ENCODE data around the gene OR52E6. TPM values are rescaled to one million over a fixed set of nuclear protein-coding genes. Genes with fewer than 3 reads are reported as not detected.

OR52E6 gene
- total and polyA plus RNA-seq, 8 donors = not detected

- intact Hi-C loops (cut with DNase I; ENCODE audit: low total_unique reads) = no loop called here
- no peak for DNase-seq
- no peak overlapping the region for H3K4me3 ChIP-seq
- no peaks in the 10 kb centered on the region for H3K4me1 ChIP-seq
- no peaks in the 10 kb centered on the region for H3K36me3 ChIP-seq
- no peak overlapping the region for H3K27ac ChIP-seq
- no peaks in the 10 kb centered on the region for H3K27me3 ChIP-seq
- no peak for TF ChIP-seq POLR2AphosphoS5 (IDR thresholded peaks at IDR 0.05)
- H3K9me3 ChIP-seq = no peaks in the 10 kb centered on the region
Measured at GRCh38 chr11:5881756-5882155, 40.1 kb upstream of the OR52E6 start.

DNA sequence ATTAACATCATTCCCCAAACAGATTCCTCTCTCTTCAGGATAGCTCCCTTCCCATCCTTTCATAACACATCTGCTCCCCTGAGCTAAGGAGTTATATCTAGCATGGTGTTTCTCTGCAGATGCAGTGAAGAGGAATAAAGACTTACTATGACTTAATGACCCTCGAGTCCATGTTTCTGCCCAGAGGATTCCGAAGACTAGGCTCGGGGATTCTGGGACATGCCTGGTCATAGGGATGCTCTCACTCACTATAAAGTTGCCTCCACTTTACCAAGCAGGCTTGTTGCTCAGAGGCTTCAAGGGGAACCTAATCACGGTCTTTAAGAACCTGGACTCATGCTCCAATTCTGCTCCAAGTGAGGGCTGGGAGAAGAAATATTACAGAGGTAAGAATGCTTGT is 38.6 kb upstream of the OR52E6 start, which contains the start of gene OR52E4:
OR52E4 (plus strand) TSS at position 301 of the 400 bp plus-strand sequence. CDS start 3,664 bp downstream, outside the sequence.
- H3K4me1 ChIP-seq = no peaks in the 10 kb centered on the region
- WGBS, 5 donors = 50 to 78% (median 71%) methylated on average over 2 to 4 of the region's 4 CpGs
- no peaks in the 10 kb centered on the region for H3K36me3 ChIP-seq
- no peaks in the 10 kb centered on the region for H3K9me3 ChIP-seq
- no peaks in the 10 kb centered on the region for H3K27me3 ChIP-seq
- TF ChIP-seq POLR2A (IDR thresholded peaks at IDR 0.05) = no peak
- TF ChIP-seq POLR2AphosphoS5 (IDR thresholded peaks at IDR 0.05) = no peak
- TF ChIP-seq CTCF (IDR thresholded peaks at IDR 0.05) = no peak
- TF ChIP-seq EP300 (IDR thresholded peaks at IDR 0.05) = no peak
- no peak within 1 kb of the TSS for H3K4me3 ChIP-seq
- no peak for DNase-seq
- intact Hi-C loops (cut with DNase I; ENCODE audit: low total_unique reads) = no loop called here
- H3K27ac ChIP-seq = no peak within 1 kb of the TSS

DNA sequence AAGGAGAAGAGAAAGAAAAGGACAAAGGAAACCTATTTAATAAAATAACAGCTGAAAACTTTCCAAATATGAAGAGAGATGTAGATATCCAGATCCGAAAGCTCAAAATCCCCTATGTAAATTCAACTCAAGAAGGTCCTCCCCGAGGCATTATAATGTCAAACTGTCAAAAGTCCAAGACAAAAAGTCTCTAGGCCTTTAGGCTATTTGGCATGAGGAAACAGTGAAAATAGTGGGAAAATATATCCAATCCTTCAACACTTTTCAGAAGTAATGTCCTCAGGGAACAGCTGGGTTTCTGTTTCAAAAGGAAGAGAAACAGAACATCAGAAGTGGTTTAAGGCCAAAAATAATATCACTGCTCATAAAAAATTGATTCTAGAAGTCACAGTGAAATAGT is 36.9 kb upstream of the OR52E6 start:
- Histone ChIP-seq H3K9me3 (no peaks in the 10 kb centered on the region), H3K27ac (no peak overlapping the region), H3K4me1 (no peaks in the 10 kb centered on the region), H3K36me3 (no peaks in the 10 kb centered on the region), H3K4me3 (no peak overlapping the region), H3K27me3 (no peaks in the 10 kb centered on the region)
- TF ChIP-seq POLR2A (IDR thresholded peaks at IDR 0.05) (no peak), CTCF (IDR thresholded peaks at IDR 0.05) (no peak), EP300 (IDR thresholded peaks at IDR 0.05) (no peak), POLR2AphosphoS5 (IDR thresholded peaks at IDR 0.05) (no peak)
- no peak for DNase-seq
- intact Hi-C loops (cut with DNase I; ENCODE audit: low total_unique reads) = no loop called here
- 50 to 78% (median 70%) methylated on average over 2 of the region's 2 CpGs for WGBS, 5 donors

- H3K9me3 ChIP-seq = peaks cover 0 to 4% (median 2%) of the 10 kb centered on the region in 4 donors
- no peak overlapping the region for H3K4me3 ChIP-seq
- DNase-seq = no peak
- no peaks in the 10 kb centered on the region for H3K36me3 ChIP-seq
- TF ChIP-seq POLR2A (IDR thresholded peaks at IDR 0.05) (no peak), POLR2AphosphoS5 (IDR thresholded peaks at IDR 0.05) (no peak), EP300 (IDR thresholded peaks at IDR 0.05) (no peak), CTCF (IDR thresholded peaks at IDR 0.05) (no peak)
- no peaks in the 10 kb centered on the region for H3K27me3 ChIP-seq
- H3K27ac ChIP-seq = no peak overlapping the region
- no peaks in the 10 kb centered on the region for H3K4me1 ChIP-seq
- WGBS, 5 donors = 73 to 93% (median 79%) methylated on average over 2 of the region's 2 CpGs
- intact Hi-C loops (cut with DNase I; ENCODE audit: low total_unique reads) = no loop called here
Measured at GRCh38 chr11:5865826-5866225, 24.1 kb upstream of the OR52E6 start.

GRCh38 chr11:5857590-5857989 is 15.9 kb upstream of the OR52E6 start, which contains the start of gene OR52E8:
TSS of gene OR52E8 (minus strand) at chr11:5857690. CDS start at chr11:5857690, 0 bp downstream.
- Histone ChIP-seq H3K36me3 (no peaks in the 10 kb centered on the region), H3K27ac (no peak within 1 kb of the TSS), H3K4me1 (no peaks in the 10 kb centered on the region), H3K9me3 (peaks cover 0 to 6% (median 0%) of the 10 kb centered on the region in 4 donors), H3K27me3 (no peaks in the 10 kb centered on the region), H3K4me3 (no peak within 1 kb of the TSS)
- no peak for TF ChIP-seq EP300 (IDR thresholded peaks at IDR 0.05)
- DNase-seq = no peak
- intact Hi-C loops (cut with DNase I; ENCODE audit: low total_unique reads) = no loop called here
- WGBS, 5 donors = 85 to 98% (median 95%) methylated on average over 3 of the region's 3 CpGs
